Measurements from ENCODE around the gene MAPK8IP1.
"Not testable (repeated sequence)": the region's sequence is repeated elsewhere in the genome, so short reads cannot be mapped to it uniquely, and the experiment has no call there.

The MAPK8IP1 gene

GRCh38 chr11:45885274-45885920 lies at the start of gene MAPK8IP1:
Gene MAPK8IP1 (plus strand): TSS chr11:45885651. CDS start chr11:45885821, 170 bp downstream.
- TF ChIP-seq, protein P1, sequence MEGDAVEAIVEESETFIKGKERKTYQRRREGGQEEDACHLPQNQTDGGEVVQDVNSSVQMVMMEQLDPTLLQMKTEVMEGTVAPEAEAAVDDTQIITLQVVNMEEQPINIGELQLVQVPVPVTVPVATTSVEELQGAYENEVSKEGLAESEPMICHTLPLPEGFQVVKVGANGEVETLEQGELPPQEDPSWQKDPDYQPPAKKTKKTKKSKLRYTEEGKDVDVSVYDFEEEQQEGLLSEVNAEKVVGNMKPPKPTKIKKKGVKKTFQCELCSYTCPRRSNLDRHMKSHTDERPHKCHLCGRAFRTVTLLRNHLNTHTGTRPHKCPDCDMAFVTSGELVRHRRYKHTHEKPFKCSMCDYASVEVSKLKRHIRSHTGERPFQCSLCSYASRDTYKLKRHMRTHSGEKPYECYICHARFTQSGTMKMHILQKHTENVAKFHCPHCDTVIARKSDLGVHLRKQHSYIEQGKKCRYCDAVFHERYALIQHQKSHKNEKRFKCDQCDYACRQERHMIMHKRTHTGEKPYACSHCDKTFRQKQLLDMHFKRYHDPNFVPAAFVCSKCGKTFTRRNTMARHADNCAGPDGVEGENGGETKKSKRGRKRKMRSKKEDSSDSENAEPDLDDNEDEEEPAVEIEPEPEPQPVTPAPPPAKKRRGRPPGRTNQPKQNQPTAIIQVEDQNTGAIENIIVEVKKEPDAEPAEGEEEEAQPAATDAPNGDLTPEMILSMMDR (IDR thresholded peaks at IDR 0.05; ENCODE audit: extremely low read depth, insufficient read depth, missing control alignments) = no peak
- peak; percentile 86 for DNase-seq (ENCODE audit: low spot score)
- in situ Hi-C loops (cut with MboI; ENCODE audit: low pct_unique_long_range_greater_than_20kb, low sequenced_read_pairs, unreplicated experiment) = no loop called here

GRCh38 chr11:45839204-45839603 lies 46.2 kb upstream of the MAPK8IP1 start:
- no peak for DNase-seq (ENCODE audit: low spot score)
- TF ChIP-seq, protein P1 (IDR thresholded peaks at IDR 0.05; ENCODE audit: extremely low read depth, insufficient read depth, missing control alignments) = no peak
- in situ Hi-C loops (cut with MboI; ENCODE audit: low pct_unique_long_range_greater_than_20kb, low sequenced_read_pairs, unreplicated experiment) = no loop called here

- in situ Hi-C loops (cut with MboI; ENCODE audit: low pct_unique_long_range_greater_than_20kb, low sequenced_read_pairs, unreplicated experiment) = not testable (repeated sequence)
Measured at GRCh38 chr11:45840251-45840650, 45.2 kb upstream of the MAPK8IP1 start.

GRCh38 chr11:45843158-45843924 lies 42.1 kb upstream of the MAPK8IP1 start:
- DNase-seq (ENCODE audit: low spot score) = peak; percentile 84
- TF ChIP-seq, protein P1 (IDR thresholded peaks at IDR 0.05; ENCODE audit: extremely low read depth, insufficient read depth, missing control alignments) = peak; percentile 90
- in situ Hi-C loops (cut with MboI; ENCODE audit: low pct_unique_long_range_greater_than_20kb, low sequenced_read_pairs, unreplicated experiment) = no loop called here

More at GRCh38 chr11:45840251-45840650, 45.2 kb upstream of the MAPK8IP1 start:
- not testable (repeated sequence) for DNase-seq (ENCODE audit: low spot score)

- TF ChIP-seq, protein P1 (IDR thresholded peaks at IDR 0.05; ENCODE audit: extremely low read depth, insufficient read depth, missing control alignments) = no peak
- in situ Hi-C loops (cut with MboI; ENCODE audit: low pct_unique_long_range_greater_than_20kb, low sequenced_read_pairs, unreplicated experiment) = no loop called here
- DNase-seq (ENCODE audit: low spot score) = no peak
Measured at GRCh38 chr11:45844822-45845578, 40.5 kb upstream of the MAPK8IP1 start.

DNA sequence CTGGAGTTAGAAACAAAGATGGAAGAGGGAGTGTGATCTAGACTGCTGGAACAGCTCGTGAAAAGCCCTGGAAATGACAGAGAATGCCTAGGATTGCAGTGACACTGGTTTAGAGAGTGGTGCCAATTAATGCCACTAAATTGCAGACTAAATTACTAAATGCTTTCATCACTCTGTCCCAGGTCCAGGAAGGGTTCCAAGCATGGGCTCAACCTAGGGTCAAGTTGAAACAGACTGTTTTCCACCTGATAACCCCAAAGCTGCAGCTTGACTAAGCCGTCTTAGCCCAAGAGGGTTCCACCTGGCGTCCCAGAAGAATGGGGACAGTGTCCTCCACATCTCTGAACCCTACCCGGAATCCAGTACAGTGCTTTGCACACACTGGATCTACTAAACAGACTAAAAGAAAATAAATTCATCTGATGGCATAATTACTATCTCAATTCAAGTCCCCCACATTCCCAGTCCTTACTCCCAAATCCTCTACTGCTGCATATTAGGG lies 39.2 kb upstream of the MAPK8IP1 start:
- TF ChIP-seq, protein P1 (IDR thresholded peaks at IDR 0.05; ENCODE audit: extremely low read depth, insufficient read depth, missing control alignments) = no peak
- in situ Hi-C loops (cut with MboI; ENCODE audit: low pct_unique_long_range_greater_than_20kb, low sequenced_read_pairs, unreplicated experiment) = no loop called here
- no peak for DNase-seq (ENCODE audit: low spot score)
